ENCODE measurements around the gene ATXN7L2. TPM values are rescaled to one million over a fixed set of nuclear protein-coding genes. Genes with fewer than 3 reads are reported as not detected.

ATXN7L2 gene
- total RNA-seq, 4 donors from 2014 or later: 2.3 to 12.7 (median 7.3) TPM

DNA sequence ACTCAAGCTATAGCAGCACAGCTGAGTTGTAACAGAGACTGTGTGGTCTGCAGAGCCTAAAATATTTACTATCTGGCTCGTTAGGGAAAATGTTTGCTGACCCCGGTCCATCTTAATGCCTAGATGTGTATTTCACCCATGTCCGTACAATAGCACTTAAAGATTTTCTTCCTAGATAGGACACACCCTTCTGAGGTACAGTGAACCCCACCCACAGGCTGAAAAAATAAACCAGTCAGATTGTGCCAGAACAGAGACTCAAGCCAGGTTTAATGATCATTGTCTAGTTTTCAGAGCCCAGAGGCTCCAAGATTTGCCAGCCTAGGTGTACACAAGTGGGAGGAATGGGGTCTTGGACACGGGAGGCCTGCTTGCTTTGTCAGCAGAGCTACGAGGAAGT is 20.2 kb downstream of the ATXN7L2 start:
- Histone ChIP-seq H3K27ac (peak overlapping the region in 2 of 4 donors; percentile 38 to 47), H3K9me3 (no peaks in the 10 kb centered on the region), H3K27me3 (no peaks in the 10 kb centered on the region), H3K4me1 (peaks cover 0 to 37% (median 4%) of the 10 kb centered on the region in 4 donors), H3K36me3 (no peaks in the 10 kb centered on the region), H3K4me3 (no peak overlapping the region)
- DNase-seq: no peak
- TF ChIP-seq POLR2A (IDR thresholded peaks at IDR 0.05): no peak
- TF ChIP-seq, protein P1, sequence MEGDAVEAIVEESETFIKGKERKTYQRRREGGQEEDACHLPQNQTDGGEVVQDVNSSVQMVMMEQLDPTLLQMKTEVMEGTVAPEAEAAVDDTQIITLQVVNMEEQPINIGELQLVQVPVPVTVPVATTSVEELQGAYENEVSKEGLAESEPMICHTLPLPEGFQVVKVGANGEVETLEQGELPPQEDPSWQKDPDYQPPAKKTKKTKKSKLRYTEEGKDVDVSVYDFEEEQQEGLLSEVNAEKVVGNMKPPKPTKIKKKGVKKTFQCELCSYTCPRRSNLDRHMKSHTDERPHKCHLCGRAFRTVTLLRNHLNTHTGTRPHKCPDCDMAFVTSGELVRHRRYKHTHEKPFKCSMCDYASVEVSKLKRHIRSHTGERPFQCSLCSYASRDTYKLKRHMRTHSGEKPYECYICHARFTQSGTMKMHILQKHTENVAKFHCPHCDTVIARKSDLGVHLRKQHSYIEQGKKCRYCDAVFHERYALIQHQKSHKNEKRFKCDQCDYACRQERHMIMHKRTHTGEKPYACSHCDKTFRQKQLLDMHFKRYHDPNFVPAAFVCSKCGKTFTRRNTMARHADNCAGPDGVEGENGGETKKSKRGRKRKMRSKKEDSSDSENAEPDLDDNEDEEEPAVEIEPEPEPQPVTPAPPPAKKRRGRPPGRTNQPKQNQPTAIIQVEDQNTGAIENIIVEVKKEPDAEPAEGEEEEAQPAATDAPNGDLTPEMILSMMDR (IDR thresholded peaks at IDR 0.05): no peak

- no peaks in the 10 kb centered on the region for H3K36me3 ChIP-seq
- no peak overlapping the region for H3K27ac ChIP-seq
- H3K27me3 ChIP-seq: no peaks in the 10 kb centered on the region
- no peaks in the 10 kb centered on the region for H3K9me3 ChIP-seq
- TF ChIP-seq, protein P1 (IDR thresholded peaks at IDR 0.05): no peak
- TF ChIP-seq POLR2A (IDR thresholded peaks at IDR 0.05): no peak
- no peak for DNase-seq
- H3K4me1 ChIP-seq: peaks cover 0 to 38% (median 5%) of the 10 kb centered on the region in 4 donors
- H3K4me3 ChIP-seq: no peak overlapping the region
These were observed 21.3 kb downstream of the ATXN7L2 start for GRCh38 chr1:109504974-109505373.

DNA sequence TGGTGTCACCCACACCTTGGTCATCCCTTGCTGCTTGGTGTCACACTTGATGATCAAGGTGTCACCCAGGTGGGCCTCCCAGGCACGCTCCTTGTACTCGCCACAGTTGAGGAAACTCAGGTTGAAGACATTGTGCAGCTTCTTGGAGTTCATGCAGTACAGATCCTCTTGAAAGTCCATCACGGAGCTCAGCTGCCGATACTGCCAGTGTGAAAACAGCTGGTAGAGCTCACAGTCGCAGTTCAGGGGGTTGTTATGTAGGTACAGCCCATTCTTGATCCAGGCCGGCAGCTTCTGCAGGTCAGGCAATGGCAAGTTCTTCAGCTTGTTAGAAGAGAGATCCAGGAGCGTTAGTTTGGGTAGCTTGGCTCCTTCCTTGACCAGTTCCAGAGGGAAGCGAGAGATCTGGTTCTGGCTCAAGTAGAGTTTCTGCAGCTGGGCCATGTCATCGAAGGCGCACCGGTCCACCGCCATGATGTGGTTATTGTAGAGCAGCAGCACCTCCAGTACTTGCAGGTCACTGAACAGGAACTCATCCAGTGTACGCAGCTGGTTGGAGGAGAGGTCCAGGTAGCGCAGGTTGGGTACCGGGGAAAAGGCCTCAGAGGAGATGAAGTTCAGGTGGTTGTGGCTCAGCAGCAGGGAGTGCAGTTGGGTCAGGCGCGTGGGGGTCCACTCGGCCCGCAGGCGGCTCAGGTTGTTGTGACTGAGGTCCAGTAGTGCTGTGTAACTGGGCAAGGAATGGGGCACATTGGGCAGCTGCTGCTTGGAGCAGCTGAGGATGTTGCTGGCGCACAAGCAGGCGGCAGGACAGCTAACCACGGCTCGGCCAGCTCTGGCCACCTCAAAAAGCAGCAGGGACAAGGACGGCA is 24.5 kb downstream of the ATXN7L2 start:
- H3K4me3 ChIP-seq: peak overlapping the region in 1 of 4 donors; percentile 95
- H3K4me1 ChIP-seq: peaks cover 0 to 22% (median 2%) of the 10 kb centered on the region in 4 donors
- DNase-seq: no peak
- H3K36me3 ChIP-seq: no peaks in the 10 kb centered on the region
- H3K27me3 ChIP-seq: no peaks in the 10 kb centered on the region
- TF ChIP-seq, protein P1 (IDR thresholded peaks at IDR 0.05): no peak
- no peak for TF ChIP-seq POLR2A (IDR thresholded peaks at IDR 0.05)
- no peaks in the 10 kb centered on the region for H3K9me3 ChIP-seq
- H3K27ac ChIP-seq: no peak overlapping the region

- no peak for DNase-seq
- no peak for TF ChIP-seq POLR2A (IDR thresholded peaks at IDR 0.05)
- TF ChIP-seq, protein P1 (IDR thresholded peaks at IDR 0.05): no peak
- peak overlapping the region; percentile 75 to 95 (median 84) for H3K4me3 ChIP-seq
- peaks cover 0 to 22% (median 2%) of the 10 kb centered on the region in 4 donors for H3K4me1 ChIP-seq
- H3K9me3 ChIP-seq: no peaks in the 10 kb centered on the region
- peak overlapping the region in 1 of 4 donors; percentile 72 for H3K27ac ChIP-seq
- H3K36me3 ChIP-seq: no peaks in the 10 kb centered on the region
- no peaks in the 10 kb centered on the region for H3K27me3 ChIP-seq
These were observed 25.1 kb downstream of the ATXN7L2 start for GRCh38 chr1:109508873-109509175.

DNA sequence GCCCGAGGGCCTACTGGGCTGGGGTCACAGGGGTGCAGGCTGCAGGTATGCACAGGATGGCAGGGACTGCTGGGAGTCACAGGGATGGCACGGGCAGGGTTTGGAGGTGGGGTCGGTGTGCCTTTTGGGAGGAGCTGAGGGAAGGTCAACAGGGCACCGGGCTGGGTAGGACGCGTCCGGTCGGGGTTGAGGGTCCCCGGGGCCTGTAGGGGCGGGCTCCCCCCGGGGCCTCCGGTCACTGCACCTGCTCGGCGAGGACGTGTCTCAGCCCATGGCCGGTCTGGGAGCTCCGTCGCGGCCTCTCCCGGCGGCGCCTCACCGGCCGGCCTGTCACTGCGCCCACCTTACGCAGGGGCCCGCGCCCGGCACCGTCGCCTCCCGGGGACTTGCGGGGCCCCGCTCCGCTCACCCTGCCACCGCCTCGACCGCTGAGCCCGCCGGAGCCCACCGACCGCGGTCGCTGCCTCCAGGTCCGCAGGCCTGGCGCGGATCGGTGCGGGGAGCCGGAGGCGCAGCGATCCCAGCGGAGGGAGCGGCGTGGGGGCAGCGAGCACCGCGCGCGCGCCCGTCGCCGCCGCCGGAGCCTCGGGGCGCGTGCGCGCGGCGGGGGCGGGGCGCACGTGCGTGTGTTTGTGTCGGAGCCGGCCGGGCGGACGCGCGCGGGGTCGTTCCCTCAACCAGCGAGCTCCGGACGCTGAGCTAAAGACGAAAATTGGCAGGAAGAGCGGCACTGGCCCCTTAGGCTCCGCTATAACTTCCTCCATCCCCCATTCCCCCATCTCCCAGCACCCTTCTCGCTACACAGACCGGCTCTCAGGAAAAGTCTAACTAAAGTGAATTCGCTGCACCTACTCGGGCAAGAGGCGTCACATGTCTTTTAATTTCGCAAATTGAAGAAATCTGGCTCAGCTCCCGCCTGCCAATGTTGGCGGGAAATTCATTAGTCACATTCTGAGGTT is 25.8 kb downstream of the ATXN7L2 start, which contains the start of gene AMIGO1:
Gene AMIGO1, minus strand, starts transcription at position 552 of the 959 bp plus-strand sequence. CDS start 815 bp downstream, outside the sequence.
- TF ChIP-seq, protein P1 (IDR thresholded peaks at IDR 0.05): no peak
- peak in 1 of 2 donors; percentile 23 for TF ChIP-seq POLR2A (IDR thresholded peaks at IDR 0.05)
- H3K36me3 ChIP-seq: no peaks in the 10 kb centered on the region

More for the DNA sequence above, 25.8 kb downstream of the ATXN7L2 start, which contains the start of gene AMIGO1:
- H3K4me1 ChIP-seq: peaks cover 0 to 17% (median 2%) of the 10 kb centered on the region in 4 donors
- DNase-seq: peak; percentile 66 to 81 (median 78)
- no peaks in the 10 kb centered on the region for H3K9me3 ChIP-seq
- H3K27ac ChIP-seq: peak within 1 kb of the TSS in 3 of 4 donors; percentile 40 to 72 (median 49)
- H3K4me3 ChIP-seq: peak within 1 kb of the TSS; percentile 75 to 95 (median 84)
- no peaks in the 10 kb centered on the region for H3K27me3 ChIP-seq
